ENCODE measurements around the gene FOXP2. TPM values are rescaled to one million over a fixed set of nuclear protein-coding genes. Genes with fewer than 3 reads are reported as not detected.

FOXP2 gene
- polyA plus RNA-seq, 3 donors: not detected

GRCh38 chr7:114419441-114420272 is 5.0 kb downstream of the FOXP2 start:
- H3K4me3 Mint-ChIP-seq: no peak overlapping the region
- no peaks in the 10 kb centered on the region for H3K36me3 ChIP-seq (replicated peaks in 1 of 2; ENCODE audit: control insufficient read depth in 1 of 2, insufficient read depth in 2 of 2, low read length in 2 of 2)
- no peaks in the 10 kb centered on the region for H3K79me2 ChIP-seq (ENCODE audit: insufficient read depth, low read length)
- H3K4me1 ChIP-seq (ENCODE audit: control insufficient read depth in 1 of 2, insufficient read depth in 2 of 2, low read length in 2 of 2): no peaks in the 10 kb centered on the region
- intact Hi-C loops (cut with micrococcal nuclease): no loop called here
- no peaks in the 10 kb centered on the region for H3K27me3 ChIP-seq (ENCODE audit: control insufficient read depth in 2 of 2, insufficient read depth in 2 of 2, low read length in 2 of 2)
- no peaks in the 10 kb centered on the region for H3K4me1 Mint-ChIP-seq
- no peak for DNase-seq
- H3K27ac Mint-ChIP-seq: no peak overlapping the region
- no peaks in the 10 kb centered on the region for H4K20me1 ChIP-seq (ENCODE audit: insufficient read depth, low read length)
- H3K9me3 ChIP-seq (replicated peaks in 1 of 2; ENCODE audit: control insufficient read depth in 1 of 2, insufficient read depth in 1 of 2, low read length in 2 of 2): no peaks in the 10 kb centered on the region
- no peaks in the 10 kb centered on the region for H3K36me3 Mint-ChIP-seq
- H3K4me3 ChIP-seq (replicated peaks in 1 of 3; ENCODE audit: low read depth in 2 of 3, low read length in 3 of 3): no peak overlapping the region
- no peak overlapping the region for H3K27ac ChIP-seq (ENCODE audit: low read depth in 1 of 2, low read length in 2 of 2)
- no peak overlapping the region for H3K9ac ChIP-seq (ENCODE audit: insufficient read depth, low read length, poor library complexity, severe bottlenecking)
- H3K4me2 ChIP-seq (replicated peaks; ENCODE audit: extremely low read depth, low read length, poor library complexity, severe bottlenecking): no peak overlapping the region
- WGBS (ENCODE audit: insufficient coverage): 96% methylated on average over 7 of the region's 8 CpGs
- H3K27me3 Mint-ChIP-seq (ENCODE audit: low read depth in 3 of 3): peaks cover 0 to 3% (median 3%) of the 10 kb centered on the region in 3 donors
- no peaks in the 10 kb centered on the region for H3K9me3 Mint-ChIP-seq
- no peak overlapping the region for H2AFZ ChIP-seq (ENCODE audit: insufficient read depth, low read depth, low read length, poor library complexity, severe bottlenecking)
- TF ChIP-seq CTCF (IDR thresholded peaks at IDR 0.05): no peak

GRCh38 chr7:114422507-114423501 is 8.2 kb downstream of the FOXP2 start:
- H3K36me3 Mint-ChIP-seq: no peaks in the 10 kb centered on the region
- H3K36me3 ChIP-seq (replicated peaks in 1 of 2; ENCODE audit: control insufficient read depth in 1 of 2, insufficient read depth in 2 of 2, low read length in 2 of 2): no peaks in the 10 kb centered on the region
- H3K4me2 ChIP-seq (replicated peaks; ENCODE audit: extremely low read depth, low read length, poor library complexity, severe bottlenecking): no peak overlapping the region
- no CpG with 5 or more reads among the region's 7 CpGs for WGBS (ENCODE audit: insufficient coverage)
- H3K4me1 Mint-ChIP-seq: no peaks in the 10 kb centered on the region
- no peaks in the 10 kb centered on the region for H3K9me3 ChIP-seq (replicated peaks in 1 of 2; ENCODE audit: control insufficient read depth in 1 of 2, insufficient read depth in 1 of 2, low read length in 2 of 2)
- H3K4me1 ChIP-seq (ENCODE audit: control insufficient read depth in 1 of 2, insufficient read depth in 2 of 2, low read length in 2 of 2): no peaks in the 10 kb centered on the region
- H4K20me1 ChIP-seq (ENCODE audit: insufficient read depth, low read length): no peaks in the 10 kb centered on the region
- no peaks in the 10 kb centered on the region for H3K27me3 ChIP-seq (ENCODE audit: control insufficient read depth in 2 of 2, insufficient read depth in 2 of 2, low read length in 2 of 2)
- peaks cover 0 to 3% (median 1%) of the 10 kb centered on the region in 3 donors for H3K27me3 Mint-ChIP-seq (ENCODE audit: low read depth in 3 of 3)
- H3K4me3 ChIP-seq (replicated peaks in 1 of 3; ENCODE audit: low read depth in 2 of 3, low read length in 3 of 3): no peak overlapping the region
- no peaks in the 10 kb centered on the region for H3K9me3 Mint-ChIP-seq
- no peak overlapping the region for H3K9ac ChIP-seq (ENCODE audit: insufficient read depth, low read length, poor library complexity, severe bottlenecking)
- H3K4me3 Mint-ChIP-seq: no peak overlapping the region
- no peak overlapping the region for H3K27ac Mint-ChIP-seq
- H3K27ac ChIP-seq (ENCODE audit: low read depth in 1 of 2, low read length in 2 of 2): no peak overlapping the region
- no peak for DNase-seq
- no peak overlapping the region for H2AFZ ChIP-seq (ENCODE audit: insufficient read depth, low read depth, low read length, poor library complexity, severe bottlenecking)
- no peak for TF ChIP-seq CTCF (IDR thresholded peaks at IDR 0.05)
- no peaks in the 10 kb centered on the region for H3K79me2 ChIP-seq (ENCODE audit: insufficient read depth, low read length)
- intact Hi-C loops (cut with micrococcal nuclease): no loop called here
